HG02981 (cell line): ENCODE data around the gene NCOA7.
"Not testable (repeated sequence)": the region's sequence is repeated elsewhere in the genome, so short reads cannot be mapped to it uniquely, and the experiment has no call there.

ENCODE experiments used
- ATAC-seq: cut with Tn5 transposase; IDR thresholded peaks from one replicate; pipeline ENCODE4 v1.9.1; 2021; ENCODE audit warnings: mild to moderate bottlenecking, moderate library complexity; ENCODE audit not compliant: unreplicated experiment

NCOA7 gene

GRCh38 chr6:125791151-125791819, 525 bp downstream of the NCOA7 start:
- ATAC-seq: peak; percentile 36

GRCh38 chr6:125791820-125792165, 1.0 kb downstream of the NCOA7 start:
- ATAC-seq: no peak

- no peak for ATAC-seq
These were observed 1.4 kb downstream of the NCOA7 start for GRCh38 chr6:125792172-125792571.

DNA sequence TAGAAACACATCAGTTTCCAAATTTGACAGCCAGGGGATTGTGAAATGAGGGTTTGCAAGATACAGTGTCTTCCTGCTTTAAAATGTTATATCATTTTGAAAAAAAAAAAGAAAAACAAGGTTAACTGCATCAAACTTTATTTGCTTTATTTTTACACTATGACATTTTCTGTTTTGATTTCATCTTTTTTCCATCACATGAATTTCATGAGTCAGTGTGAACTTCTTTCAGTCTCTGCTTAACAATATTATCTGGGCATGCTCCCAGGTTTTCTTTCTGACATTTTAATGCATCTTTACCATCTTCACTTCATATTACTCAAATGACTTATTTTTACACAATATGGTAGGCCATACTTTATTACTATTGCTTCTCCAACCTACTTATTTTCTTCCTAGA, 1.9 kb downstream of the NCOA7 start:
- no peak for ATAC-seq

GRCh38 chr6:125793280-125793679, 2.5 kb downstream of the NCOA7 start:
- ATAC-seq: no peak

DNA sequence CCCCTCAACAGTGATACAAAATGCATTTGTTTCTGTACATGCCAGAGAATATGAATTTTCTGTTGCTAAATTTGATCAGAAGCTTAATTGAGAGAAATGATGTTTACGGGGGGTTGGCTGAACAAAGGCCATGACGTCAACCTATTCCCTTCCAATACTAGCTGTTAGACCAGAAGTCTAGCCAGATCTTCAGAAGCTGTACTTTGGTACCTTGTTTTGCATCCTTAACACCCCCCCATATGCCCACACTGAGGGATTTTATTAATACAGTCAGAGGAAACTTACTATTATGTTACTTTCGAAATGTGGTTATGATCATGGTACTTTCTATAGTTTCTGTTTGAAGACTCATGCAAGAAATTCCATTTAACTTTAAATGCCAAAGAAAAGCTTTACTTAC, 3.1 kb downstream of the NCOA7 start:
- ATAC-seq: no peak

DNA sequence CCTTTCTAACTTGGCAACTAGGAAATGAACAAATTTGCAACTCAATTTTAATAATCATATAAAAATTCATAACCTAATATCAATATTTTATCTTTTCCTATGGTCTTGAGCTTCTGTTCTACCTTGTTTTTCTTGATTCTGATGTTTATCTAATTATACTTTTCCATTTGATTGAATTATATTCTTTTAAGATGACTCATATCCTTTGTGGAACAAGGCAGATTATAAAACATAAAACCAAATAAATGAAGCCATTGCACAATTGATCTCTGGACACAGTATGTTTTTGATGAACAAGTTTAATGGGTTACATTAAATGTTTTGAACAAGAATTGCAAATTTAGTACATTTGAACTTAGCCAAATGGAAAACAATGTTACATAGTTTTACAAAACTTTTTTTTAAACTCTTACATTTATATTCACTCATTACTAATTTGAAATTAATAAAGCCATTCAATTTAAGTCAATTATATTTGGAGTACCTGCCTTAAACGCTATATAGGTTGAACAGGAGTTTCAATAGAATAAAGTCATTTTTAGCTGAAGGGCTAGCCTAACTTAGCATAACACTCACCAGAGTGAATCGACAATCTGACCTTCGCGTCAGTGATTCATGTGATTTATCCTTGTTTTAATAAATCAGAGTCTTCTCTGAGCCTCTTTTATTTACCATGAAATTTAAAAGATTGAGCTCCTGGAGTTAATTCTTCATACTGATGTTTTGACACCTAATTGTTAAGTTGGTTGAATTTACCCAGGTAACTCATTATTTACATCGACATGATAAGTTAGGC, 3.8 kb downstream of the NCOA7 start:
- no peak for ATAC-seq

DNA sequence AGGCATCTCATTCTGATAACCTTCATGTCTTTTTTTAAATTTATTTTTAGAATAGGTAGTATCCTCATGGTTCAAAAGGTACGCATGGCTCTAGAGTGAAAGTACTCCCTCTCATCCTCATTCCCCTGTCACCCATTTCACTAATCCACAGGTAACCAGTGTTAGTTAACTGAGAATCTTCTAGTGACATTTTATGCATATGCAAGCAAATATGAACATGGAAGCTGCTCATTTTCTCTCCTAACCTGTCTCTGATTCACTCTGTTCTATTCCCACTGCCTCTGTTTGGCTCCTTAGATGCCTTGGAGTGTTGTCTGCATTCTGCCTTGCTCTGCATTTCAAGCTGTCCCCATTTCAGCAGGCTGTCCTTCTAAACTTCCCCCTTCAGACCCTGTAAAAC, 4.5 kb downstream of the NCOA7 start:
- ATAC-seq: no peak

- no peak for ATAC-seq
These were observed 6.5 kb downstream of the NCOA7 start for GRCh38 chr6:125797120-125797885.

DNA sequence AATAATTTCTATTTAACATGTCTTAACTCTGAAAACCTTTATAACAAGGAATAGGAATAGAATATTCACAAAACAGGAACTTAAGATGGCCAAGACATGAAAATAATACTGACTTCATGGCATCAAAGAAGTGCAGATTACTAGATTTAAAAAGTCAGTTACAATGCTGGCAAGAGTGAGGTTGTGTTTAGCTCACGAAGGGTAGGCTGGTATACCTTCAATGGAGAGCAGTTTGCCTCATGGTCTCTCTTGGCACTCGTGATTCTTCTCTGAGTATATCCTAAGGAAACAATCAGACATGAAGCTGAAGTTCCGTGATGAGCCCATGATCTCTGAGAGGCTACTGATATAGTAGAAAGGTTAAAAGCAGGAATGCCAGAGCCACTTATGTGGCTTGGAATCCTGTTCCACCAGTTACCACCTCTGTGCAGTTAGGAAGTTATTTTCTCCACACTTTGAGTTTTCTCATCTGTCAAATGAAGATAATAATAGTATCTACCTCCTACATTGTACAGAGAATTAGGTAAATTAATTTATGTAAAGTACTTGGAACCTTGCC, 7.2 kb downstream of the NCOA7 start:
- no peak for ATAC-seq

DNA sequence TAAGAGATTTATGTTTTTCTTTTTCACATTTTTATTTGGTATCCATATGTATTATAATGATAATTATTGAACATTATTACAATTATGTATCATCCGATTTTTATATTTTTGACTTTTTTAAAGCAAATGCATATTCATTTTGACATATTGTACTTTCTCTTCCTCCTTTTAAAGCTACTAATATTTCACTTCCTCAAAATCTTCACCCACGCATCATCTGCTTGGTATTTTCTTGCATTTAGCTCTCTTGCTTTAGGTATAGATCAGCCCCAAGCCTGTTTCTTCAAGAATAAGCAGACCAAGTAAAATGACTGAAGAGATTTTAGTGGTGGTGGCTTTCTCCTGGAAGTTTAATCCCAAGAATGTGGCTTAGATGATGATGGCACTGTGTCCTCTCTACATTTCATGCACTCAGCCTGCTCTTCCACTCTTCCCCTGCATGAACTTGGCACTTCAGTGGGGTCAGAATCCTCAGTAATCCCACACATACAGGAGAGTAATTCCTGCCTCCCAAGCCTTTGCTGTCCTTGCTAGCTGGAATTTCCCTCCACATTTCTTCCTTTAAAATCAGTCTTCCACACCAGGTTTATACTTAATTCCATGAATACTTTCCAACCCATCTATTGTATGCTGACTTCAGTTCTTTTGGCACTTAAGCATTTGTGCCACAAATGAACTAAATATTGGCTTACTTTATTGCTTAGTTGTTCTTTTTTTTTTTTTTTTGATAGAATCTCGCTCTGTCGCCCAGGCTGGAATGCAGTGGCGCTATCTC, 8.2 kb downstream of the NCOA7 start:
- ATAC-seq: peak; percentile 91

GRCh38 chr6:125802383-125802782, 11.6 kb downstream of the NCOA7 start:
- ATAC-seq: no peak

GRCh38 chr6:125802943-125803377, 12.2 kb downstream of the NCOA7 start:
- ATAC-seq: no peak

GRCh38 chr6:125804264-125804663, 13.5 kb downstream of the NCOA7 start:
- ATAC-seq: peak; percentile 44

DNA sequence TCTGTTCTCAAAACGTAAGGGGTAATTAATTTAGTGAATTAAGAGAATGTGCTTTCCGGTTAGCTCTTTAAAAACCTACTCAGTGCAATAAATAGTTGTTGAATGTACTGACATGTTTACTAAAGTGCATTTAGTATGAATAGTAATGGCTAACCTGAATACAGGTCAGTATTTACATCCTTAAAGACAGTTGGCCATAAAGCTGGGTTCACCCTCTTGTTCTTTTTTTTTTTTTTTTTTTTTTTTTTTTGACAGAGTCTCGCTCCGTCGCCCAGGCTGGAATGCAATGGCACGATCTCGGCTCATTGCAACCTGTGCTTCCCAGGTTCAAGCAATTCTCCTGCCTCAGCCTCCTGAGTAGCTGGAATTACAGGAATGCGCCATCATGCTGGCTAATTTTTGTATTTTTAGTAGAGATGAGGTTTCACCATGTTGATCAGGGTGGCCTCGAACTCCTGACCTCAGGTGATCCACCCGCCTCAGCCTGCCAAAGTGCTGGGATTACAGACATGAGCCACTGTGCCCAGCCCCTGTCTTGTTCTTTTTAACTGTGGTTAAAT, 14.2 kb downstream of the NCOA7 start:
- ATAC-seq: not testable (repeated sequence)

DNA sequence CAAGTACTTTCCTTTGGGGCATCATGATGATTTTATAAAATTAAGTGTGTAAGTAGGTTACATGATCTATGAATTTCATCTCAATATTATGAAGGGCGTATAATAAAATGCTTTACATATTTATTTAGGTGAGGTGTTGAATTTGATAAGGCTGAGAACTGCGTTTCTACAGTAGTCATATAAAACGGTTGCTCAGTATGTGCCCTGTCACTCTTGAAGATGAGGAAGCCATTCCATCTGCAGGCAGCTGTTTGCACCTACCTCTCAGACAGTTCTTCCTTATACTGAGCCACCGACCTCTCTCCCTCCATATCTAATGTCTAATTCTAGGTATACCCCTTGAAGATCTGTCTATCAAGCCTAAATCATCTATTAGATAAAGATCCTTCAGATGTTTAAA, 16.1 kb downstream of the NCOA7 start:
- ATAC-seq: no peak

- peak; percentile 34 for ATAC-seq
These were observed 16.5 kb downstream of the NCOA7 start for GRCh38 chr6:125807293-125807692.

DNA sequence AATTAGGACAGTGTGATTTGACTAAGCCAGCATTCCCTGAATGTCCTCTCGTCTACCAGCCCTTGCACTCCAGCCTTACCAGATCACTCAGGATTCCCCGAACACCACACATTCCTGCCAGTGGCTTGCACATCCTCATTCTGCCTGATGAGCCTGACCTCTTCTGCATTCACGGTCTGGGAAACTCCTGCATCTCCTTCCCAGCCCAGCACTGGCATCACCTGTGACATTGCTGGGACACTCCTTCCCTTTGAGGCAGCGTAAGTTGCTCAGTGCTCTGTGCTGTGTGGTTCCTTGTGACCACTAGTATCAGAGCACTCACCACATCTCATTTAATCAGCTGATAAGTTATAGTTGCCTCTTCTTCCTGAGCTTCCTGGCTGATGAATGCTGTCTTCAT, 17.3 kb downstream of the NCOA7 start:
- peak; percentile 25 for ATAC-seq

DNA sequence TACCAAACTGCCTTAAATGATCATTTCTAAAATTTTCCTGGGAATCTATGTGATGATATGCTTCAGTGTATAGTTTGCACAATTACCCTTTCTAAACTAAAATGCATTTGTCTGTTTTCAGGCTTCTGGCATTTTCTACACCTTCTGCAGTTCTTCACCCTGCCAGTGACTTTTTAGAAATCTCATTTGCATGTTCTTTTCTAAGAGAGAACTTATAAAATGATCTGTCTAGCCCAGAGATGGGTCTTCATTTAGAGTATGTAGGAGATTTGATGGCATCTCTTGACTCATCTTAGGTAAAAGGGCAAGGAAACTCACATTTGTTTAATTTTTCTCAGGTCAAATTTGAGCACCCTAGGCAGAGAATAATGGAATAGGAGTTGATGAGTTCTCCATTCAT, 17.8 kb downstream of the NCOA7 start:
- no peak for ATAC-seq

GRCh38 chr6:125809570-125810170, 18.9 kb downstream of the NCOA7 start:
- ATAC-seq: no peak
